Ascending aorta (tissue), 2 donors: Measurements from ENCODE around the gene PRRT4. TPM values are rescaled to one million over a fixed set of nuclear protein-coding genes. Genes with fewer than 3 reads are reported as not detected.

Experiments
- DNase-seq, 2 donors: peaks; one replicate each; pipeline ENCODE4 v3.0.0-alpha.2; 2019; ENCODE audit warnings: low spot score in 2 of 2
- H3K27ac ChIP-seq, 2 donors: fragments of 200-600 bp; sonication (generic); one replicate each; pipeline ENCODE4 v1.5.1; 2016 to 2017; ENCODE audit warnings: mild to moderate bottlenecking in 1 of 2
- H3K27me3 ChIP-seq: fragments of 200-600 bp; sonication (generic); one replicate; pipeline ENCODE4 v1.5.1; 2017
- H3K36me3 ChIP-seq, 2 donors: fragments of 200-600 bp; sonication (generic); one replicate each; pipeline ENCODE4 v1.5.1; 2016
- H3K4me1 ChIP-seq, 2 donors: fragments of 200-600 bp; sonication (generic); one replicate each; pipeline ENCODE4 v1.5.1; 2016 to 2017; ENCODE audit warnings: mild to moderate bottlenecking in 1 of 2
- H3K4me3 ChIP-seq, 2 donors: fragments of 200-600 bp; sonication (generic); one replicate each; pipeline ENCODE4 v1.5.1; 2016 to 2017; ENCODE audit warnings: mild to moderate bottlenecking in 1 of 2
- H3K9me3 ChIP-seq, 2 donors: fragments of 200-600 bp; sonication (generic); one replicate each; pipeline ENCODE4 v1.5.1; 2016
- intact Hi-C: fragments of 100-400 bp; cut with DNase I; formaldehyde crosslinking; loops from one replicate; pipeline ENCODE4 v1.15.1; 2023
- total RNA-seq: library from RNA; depleted of rRNA; stranded (reverse); fragments of >200 nt; gene quantifications from one replicate; pipeline ENCODE4 v1.1.0, GENCODE V29; 2016
- TF ChIP-seq, protein P1 (sequence below), 3 experiments: fragments of 200-600 bp in 2 of 3; fragments of 450-650 bp in 1 of 3; sonication (generic) in 2 of 3; IDR thresholded peaks; one replicate each; pipeline ENCODE4 v1.5.1; 2016 to 2019; ENCODE audit warnings: antibody characterized with exemption in 3 of 3, mild to moderate bottlenecking in 1 of 3, moderate library complexity in 1 of 3

The PRRT4 gene
- total RNA-seq, 1 donor from 2014 or later, result 7.6 TPM

GRCh38 chr7:128404886-128405470 lies 43.5 kb upstream of the PRRT4 start:
- intact Hi-C loops, result no loop called here
- H3K4me3 ChIP-seq, result peak overlapping the region; percentile 65 to 77
- peak overlapping the region; percentile 55 to 66 for H3K27ac ChIP-seq
- peaks cover 10 to 15% of the 10 kb centered on the region in 2 donors for H3K36me3 ChIP-seq
- H3K9me3 ChIP-seq, result no peaks in the 10 kb centered on the region
- DNase-seq, result no peak
- TF ChIP-seq, protein P1, sequence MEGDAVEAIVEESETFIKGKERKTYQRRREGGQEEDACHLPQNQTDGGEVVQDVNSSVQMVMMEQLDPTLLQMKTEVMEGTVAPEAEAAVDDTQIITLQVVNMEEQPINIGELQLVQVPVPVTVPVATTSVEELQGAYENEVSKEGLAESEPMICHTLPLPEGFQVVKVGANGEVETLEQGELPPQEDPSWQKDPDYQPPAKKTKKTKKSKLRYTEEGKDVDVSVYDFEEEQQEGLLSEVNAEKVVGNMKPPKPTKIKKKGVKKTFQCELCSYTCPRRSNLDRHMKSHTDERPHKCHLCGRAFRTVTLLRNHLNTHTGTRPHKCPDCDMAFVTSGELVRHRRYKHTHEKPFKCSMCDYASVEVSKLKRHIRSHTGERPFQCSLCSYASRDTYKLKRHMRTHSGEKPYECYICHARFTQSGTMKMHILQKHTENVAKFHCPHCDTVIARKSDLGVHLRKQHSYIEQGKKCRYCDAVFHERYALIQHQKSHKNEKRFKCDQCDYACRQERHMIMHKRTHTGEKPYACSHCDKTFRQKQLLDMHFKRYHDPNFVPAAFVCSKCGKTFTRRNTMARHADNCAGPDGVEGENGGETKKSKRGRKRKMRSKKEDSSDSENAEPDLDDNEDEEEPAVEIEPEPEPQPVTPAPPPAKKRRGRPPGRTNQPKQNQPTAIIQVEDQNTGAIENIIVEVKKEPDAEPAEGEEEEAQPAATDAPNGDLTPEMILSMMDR (IDR thresholded peaks at IDR 0.05), result no peak
- peaks cover 9 to 24% of the 10 kb centered on the region in 2 donors for H3K4me1 ChIP-seq
- no peaks in the 10 kb centered on the region for H3K27me3 ChIP-seq

GRCh38 chr7:128404143-128404681 lies 42.7 kb upstream of the PRRT4 start:
- TF ChIP-seq, protein P1 (IDR thresholded peaks at IDR 0.05), result no peak
- Histone ChIP-seq H3K27me3 (no peaks in the 10 kb centered on the region), H3K27ac (no peak overlapping the region), H3K4me1 (peaks cover 9 to 23% of the 10 kb centered on the region in 2 donors), H3K9me3 (no peaks in the 10 kb centered on the region), H3K36me3 (peaks cover 15 to 22% of the 10 kb centered on the region in 2 donors), H3K4me3 (peak overlapping the region in 1 of 2 donors; percentile 77)
- DNase-seq, result no peak
- intact Hi-C loops, result no loop called here

GRCh38 chr7:128403676-128404075 lies 42.2 kb upstream of the PRRT4 start:
- Histone ChIP-seq H3K27ac (no peak overlapping the region), H3K4me3 (no peak overlapping the region), H3K27me3 (no peaks in the 10 kb centered on the region), H3K9me3 (no peaks in the 10 kb centered on the region), H3K36me3 (peaks cover 15 to 26% of the 10 kb centered on the region in 2 donors), H3K4me1 (peaks cover 9 to 18% of the 10 kb centered on the region in 2 donors)
- intact Hi-C loops, result no loop called here
- no peak for DNase-seq
- TF ChIP-seq, protein P1 (IDR thresholded peaks at IDR 0.05), result no peak

GRCh38 chr7:128402356-128402755 lies 40.9 kb upstream of the PRRT4 start:
- intact Hi-C loops, result no loop called here
- Histone ChIP-seq H3K4me1 (peaks cover 9 to 14% of the 10 kb centered on the region in 2 donors), H3K9me3 (no peaks in the 10 kb centered on the region), H3K27me3 (no peaks in the 10 kb centered on the region), H3K36me3 (peaks cover 25 to 37% of the 10 kb centered on the region in 2 donors), H3K27ac (no peak overlapping the region), H3K4me3 (no peak overlapping the region)
- TF ChIP-seq, protein P1 (IDR thresholded peaks at IDR 0.05), result no peak
- DNase-seq, result no peak

DNA sequence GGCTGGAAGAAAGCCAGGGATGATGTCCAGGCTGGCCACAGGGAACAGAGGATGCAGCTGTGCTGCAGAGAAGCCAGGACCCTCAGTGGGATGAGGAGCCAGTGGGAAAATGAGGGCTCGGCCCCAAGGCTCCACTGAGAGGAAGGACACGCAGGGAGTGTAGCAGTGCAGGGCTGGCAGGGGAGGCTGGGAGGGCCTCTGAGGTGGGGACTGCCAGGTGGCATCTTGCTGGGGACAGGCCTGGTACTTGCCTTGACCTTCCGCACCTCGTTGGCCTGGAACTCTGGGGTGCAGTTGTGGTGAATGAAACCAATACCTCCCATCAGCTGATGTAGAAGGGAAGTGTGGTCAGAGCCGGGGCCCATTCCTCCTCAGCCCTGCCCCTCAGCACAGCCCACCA lies 39.1 kb upstream of the PRRT4 start:
- TF ChIP-seq, protein P1 (IDR thresholded peaks at IDR 0.05), result no peak
- Histone ChIP-seq H3K4me1 (peaks cover 8 to 9% of the 10 kb centered on the region in 2 donors), H3K9me3 (no peaks in the 10 kb centered on the region), H3K36me3 (peaks cover 39 to 55% of the 10 kb centered on the region in 2 donors), H3K27ac (no peak overlapping the region), H3K4me3 (no peak overlapping the region), H3K27me3 (no peaks in the 10 kb centered on the region)
- no peak for DNase-seq
- intact Hi-C loops, result no loop called here
